Activated CD8-positive, alpha-beta memory T cell treated with anti-CD3 and anti-CD28 coated beads for 4 hours (primary cell): ENCODE data around the gene GDPGP1.

Experiments used
- DNase-seq, 2 donors: peaks; one replicate each; pipeline ENCODE4 v3.0.0-alpha.2; 2020; ENCODE audit warnings: low read depth in 2 of 2

The GDPGP1 gene

GRCh38 chr15:90205050-90205848 is 28.8 kb upstream of the GDPGP1 start:
- no peak for DNase-seq

GRCh38 chr15:90205886-90206285 is 28.1 kb upstream of the GDPGP1 start:
- DNase-seq, result no peak

GRCh38 chr15:90207252-90207651 is 26.8 kb upstream of the GDPGP1 start:
- no peak for DNase-seq

GRCh38 chr15:90208356-90208755 is 25.7 kb upstream of the GDPGP1 start:
- no peak for DNase-seq

DNA sequence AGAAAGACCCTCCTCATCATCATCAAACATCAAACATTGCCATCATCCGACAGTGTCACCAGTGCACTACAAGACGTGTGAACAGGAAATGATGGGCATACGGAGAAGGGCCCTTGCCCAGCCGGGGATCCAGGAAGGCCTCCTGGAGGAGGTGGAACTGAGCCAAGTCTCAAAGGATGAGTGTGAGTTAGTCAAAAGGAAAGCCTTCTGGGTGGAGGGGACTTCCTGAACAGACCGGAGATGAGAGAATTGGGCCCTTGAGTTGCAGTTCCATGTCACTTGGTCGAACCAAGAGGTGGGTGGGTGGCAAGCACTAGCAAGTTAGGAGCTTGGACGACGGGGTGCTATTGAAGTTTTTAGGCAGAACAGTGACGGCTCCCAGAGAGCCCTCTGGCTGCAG is 24.4 kb upstream of the GDPGP1 start:
- no peak for DNase-seq

DNA sequence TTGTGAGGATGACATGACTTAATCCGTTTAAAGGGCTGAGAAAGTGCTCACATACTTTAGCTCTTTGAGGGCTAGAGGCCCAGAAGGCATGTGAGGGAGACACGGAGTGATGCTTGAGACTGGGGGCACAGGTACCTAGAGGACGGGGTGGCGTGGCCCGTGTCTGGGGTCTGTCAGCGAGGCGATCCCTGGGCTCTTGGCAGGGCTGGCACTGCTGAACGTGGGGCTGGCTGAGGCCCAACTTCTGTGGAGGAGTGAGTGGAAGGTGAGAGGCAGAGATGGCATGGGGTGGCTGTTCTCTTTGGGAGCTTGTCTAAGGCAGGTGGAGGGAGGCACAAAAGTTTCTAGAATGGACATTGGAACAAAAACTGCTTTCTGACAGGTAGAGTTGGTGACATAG is 23.4 kb upstream of the GDPGP1 start:
- no peak for DNase-seq

DNA sequence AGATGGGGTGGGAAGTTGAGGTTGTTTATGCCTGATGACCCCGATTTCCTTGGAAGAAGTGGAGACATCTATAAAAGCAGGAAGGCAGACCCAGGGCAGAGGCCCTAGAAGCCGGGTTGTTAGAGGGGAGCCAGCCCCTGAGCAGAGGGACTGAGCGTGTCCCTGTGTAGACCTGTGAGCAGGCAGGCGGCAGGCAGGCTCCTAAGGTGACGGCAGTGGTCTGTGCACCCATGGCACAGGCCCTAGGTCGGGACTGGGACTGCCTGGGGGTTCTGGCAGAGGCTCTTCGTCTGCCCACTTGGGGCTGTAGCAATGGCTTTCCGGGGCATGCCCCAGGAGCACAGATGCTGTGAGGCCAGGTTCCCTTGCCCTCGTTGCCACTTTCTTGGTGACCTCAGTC is 23.0 kb upstream of the GDPGP1 start:
- no peak for DNase-seq

DNA sequence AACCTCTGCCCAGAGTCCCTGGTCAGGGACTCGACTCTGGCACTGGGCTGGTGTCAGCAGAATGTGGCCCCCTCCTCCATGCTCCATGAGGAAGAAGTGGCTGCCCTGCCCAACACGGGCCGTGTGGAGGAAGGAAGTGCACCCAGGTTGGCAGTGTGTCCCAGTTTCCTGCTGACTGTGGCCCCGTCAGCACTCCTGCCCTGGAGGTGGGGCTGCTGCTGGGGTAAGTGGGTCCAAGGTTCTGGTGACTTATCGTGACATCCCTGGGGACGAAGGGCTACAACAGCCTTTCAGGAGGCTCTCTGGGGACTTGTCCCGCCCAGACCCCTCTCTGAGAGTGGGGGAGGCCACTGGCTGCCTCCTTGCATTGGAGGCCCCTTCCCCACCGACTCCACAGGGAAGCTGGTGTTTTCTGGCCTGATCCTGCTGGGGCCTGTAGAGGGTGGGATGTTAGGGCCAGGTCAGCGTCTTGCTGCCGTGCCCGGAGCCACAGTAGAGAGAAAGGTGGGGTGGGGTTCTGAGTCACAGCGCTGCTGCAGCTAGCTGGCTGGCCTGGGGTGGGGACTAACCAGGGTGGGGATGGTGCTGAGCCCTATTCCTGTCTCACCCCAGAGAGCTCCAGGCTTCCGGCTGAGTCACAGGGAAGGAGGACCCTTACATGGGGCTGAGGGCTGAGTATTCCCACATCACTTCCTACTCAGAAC is 22.4 kb upstream of the GDPGP1 start:
- no peak for DNase-seq

DNA sequence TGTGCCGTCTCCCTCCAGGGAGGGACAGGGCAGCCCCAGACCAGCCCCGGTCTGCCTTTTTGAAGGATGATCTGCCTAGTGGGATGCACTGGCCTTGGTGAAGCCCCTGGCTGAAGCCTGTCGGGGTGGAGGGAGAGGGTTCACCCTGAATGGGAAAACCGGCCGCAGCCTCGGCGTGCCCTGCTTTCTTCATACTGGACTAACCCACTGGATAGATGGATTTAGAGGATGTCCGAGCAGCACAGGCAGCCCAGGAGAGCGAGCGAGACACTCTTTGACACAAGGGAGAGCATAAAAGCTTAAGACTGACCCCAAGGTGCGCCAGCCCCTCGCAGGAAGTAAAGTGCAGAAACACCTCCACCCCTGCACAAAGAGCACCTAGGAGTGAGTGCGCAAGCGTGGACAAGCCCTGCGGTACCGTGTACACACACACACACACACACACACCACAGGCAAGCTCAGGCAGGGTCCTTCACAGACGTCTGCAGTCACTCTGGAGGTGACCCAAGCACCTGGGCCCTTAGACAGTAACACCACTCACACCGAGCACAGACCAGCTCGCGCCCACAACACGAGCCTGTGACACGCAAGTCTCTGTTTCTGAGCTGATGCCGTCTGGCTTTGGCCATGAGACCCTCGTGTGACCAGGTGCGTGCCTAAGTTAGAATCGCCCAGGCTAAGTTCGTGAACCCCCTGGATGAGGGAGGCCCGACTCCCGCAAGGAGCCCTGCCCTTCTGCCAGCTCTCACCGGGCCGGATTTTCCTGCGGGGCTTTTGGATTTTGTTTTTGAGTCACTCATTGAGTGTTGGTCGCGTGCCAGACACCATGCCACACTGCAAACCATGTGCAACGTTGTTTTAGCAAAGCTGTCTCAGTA is 21.5 kb upstream of the GDPGP1 start:
- DNase-seq, result no peak

GRCh38 chr15:90213122-90213817 is 20.7 kb upstream of the GDPGP1 start:
- DNase-seq, result no peak

DNA sequence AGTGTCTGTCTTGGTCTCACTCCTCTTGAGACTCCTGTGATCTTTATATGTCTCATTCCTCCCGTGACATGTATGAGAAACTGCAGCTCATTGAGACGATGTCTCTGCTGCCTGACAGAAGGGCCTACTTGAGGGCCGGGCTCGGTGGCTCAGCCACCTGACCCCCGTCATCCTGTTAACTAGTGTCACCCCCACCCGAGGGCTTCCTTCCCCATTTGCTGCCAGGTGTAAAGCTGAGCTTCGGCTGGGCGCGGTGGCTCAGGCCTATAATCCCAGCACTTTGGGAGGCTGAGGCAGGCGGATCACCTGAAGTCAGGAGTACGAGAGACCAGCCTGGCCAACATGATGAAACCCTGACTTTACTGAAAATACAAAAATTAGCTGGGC is 20.2 kb upstream of the GDPGP1 start:
- DNase-seq, result no peak

DNA sequence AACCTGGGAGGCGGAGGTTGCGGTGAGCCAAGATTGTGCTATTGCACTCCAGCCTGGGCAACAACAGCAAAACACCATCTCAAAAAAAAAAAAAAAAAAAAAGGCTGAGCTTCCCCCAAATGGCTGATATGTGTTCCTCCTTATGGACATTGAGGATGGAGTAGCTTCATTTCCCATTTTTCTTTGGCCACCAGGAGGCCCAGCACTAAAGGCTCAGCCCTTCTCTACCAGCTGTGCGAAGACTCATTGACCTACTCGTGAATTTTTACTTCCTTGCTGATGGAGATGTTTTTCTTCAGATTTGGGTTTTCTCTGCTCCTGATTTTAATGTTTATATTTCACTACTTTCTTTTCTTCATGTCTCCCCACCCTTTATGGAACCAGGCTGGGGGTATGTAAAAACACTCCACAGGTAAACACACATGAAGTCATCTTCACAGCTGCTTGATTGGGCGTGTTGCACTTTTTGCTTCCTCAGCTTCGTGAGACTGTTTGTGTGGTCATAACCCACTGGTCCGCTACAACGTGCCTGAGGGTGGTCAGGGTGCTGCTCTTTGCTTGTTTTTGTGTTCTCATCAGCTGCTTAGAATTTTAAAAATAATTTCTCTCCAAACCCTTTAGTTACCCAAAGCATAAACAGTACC is 19.3 kb upstream of the GDPGP1 start:
- no peak for DNase-seq

DNA sequence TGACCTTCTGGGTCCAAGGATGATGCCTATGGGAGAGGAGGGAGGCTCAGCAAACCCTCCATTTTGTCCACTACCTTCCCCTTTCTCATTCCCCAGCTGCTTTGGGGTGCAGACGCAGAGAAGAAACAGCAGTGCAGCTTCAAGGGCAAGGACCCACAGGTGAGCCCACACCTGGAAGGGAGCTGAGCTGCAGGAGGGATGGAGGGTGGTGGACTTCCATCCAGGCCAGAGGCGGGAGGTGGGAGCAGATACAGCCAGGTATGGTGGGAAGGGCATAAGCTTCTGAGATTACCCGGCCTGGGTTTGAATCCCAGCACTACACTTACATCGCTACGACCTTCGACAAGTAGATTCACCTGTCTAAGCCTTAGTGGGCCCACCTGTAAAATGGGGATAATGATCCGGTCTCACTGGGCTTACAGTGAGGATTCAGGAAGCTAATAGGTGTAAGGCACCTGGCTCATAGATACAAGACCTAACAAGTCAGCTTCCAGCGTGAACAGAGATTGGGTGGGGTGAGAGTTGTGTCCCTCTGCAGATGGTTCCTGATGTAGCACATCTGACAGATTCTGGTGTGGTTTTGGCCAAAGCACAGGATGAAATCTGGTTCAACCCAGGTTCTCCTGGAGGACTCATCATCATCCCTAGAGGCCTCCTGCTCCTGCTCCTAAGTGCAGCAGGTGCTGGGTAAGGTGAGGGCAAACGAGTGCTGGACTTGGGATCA is 16.2 kb upstream of the GDPGP1 start:
- DNase-seq, result no peak

DNA sequence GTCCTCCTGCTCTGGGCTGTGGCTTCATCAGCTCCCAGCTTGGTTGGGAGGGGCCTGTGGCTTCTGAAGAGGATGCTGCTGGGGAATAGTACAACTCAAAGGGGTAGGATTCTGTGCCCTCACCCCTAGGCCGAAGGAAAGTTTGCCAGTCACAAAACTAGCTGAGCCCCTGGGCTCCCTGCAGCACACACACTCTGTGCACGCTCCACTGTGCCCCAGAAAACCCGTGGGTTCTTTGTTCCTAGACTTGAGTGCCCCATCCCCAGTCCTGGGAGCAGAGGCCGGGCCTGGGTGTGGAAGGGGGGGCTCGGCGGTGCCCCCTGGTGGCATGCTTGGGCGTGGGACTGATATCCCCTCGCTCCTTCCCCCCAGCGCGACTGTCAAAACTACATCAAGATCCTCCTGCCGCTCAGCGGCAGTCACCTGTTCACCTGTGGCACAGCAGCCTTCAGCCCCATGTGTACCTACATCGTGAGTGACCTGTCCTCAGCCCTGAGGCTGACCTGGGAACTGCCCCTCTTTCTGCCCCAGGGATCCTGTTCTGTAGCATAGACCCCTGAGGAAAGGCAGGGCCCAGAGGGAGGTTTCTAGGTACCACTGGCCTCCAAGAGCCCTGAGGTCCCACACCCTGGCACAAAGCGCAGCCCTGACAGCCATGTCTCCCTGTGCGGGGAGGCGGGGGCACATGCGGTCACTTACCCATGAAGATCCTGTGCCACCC is 14.4 kb upstream of the GDPGP1 start:
- DNase-seq, result no peak

GRCh38 chr15:90221246-90221900 is 12.6 kb upstream of the GDPGP1 start:
- DNase-seq, result no peak

DNA sequence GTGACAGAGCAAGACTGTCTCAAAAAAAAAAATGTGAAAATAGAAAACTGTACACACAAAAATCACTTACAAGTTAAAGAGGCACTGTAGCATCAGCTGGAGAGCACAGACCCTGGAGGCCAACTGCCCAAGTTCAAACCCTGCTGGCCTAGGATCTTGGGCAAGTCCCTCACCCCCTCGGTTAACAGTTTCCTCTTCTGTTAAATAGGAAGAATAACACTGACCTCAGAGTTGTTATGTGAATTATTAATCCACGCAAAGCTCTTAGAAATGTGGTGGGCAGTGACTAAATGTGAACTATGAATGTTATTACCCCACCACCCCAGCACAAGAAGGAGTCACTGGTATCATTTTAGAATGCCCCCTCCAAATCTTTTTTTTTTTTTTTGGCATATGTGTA is 11.5 kb upstream of the GDPGP1 start:
- DNase-seq, result no peak

DNA sequence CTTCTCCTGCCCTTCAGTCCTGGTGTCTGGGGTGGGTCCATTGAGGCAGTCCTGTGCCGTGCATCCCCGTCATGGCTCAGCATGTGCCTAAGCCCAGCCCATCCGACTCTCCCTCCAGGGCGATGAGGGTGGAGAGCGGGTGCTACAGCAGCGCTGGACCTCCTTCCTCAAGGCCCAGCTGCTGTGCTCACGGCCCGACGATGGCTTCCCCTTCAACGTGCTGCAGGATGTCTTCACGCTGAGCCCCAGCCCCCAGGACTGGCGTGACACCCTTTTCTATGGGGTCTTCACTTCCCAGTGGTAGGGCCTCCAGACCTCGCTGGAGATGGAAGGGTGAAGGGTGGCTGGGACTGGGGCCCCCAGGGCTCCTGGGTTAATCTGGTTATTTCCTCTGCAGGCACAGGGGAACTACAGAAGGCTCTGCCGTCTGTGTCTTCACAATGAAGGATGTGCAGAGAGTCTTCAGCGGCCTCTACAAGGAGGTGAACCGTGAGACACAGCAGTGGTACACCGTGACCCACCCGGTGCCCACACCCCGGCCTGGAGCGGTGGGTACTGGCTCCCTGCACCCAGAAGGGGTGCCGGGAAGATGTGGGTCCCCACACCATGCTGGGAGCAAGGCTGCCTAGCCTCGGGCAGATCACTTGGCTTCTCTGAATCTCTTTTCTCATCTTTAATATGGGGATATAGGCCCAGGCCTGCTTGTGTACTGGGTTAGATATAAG is 10.4 kb upstream of the GDPGP1 start:
- no peak for DNase-seq

DNA sequence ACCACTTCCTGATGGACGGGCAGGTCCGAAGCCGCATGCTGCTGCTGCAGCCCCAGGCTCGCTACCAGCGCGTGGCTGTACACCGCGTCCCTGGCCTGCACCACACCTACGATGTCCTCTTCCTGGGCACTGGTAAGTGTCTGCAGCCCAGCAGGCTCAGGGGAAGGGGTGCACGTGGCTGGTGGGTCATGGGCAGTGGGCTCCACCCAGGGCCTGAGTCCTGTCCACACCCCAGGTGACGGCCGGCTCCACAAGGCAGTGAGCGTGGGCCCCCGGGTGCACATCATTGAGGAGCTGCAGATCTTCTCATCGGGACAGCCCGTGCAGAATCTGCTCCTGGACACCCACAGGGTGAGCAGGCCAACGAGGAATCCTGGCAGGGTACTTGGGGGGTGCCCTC is 9.0 kb upstream of the GDPGP1 start:
- DNase-seq, result no peak
